T47D (cell line): ENCODE measurements around the gene CLDN15.
"Not testable (repeated sequence)": the region's sequence is repeated elsewhere in the genome, so short reads cannot be mapped to it uniquely, and the experiment has no call there.

Experiments used
- DNase-seq, 2 experiments: peaks; one replicate each; pipeline versions ENCODE4 v3.0.0 to v3.0.0-alpha.2; 2011 to 2012; ENCODE audit warnings: low read depth in 1 of 2, low spot score in 1 of 2
- JUND ChIP-seq: IDR thresholded peaks from 2 replicates; pipeline ENCODE4 v1.6.1; 2012; ENCODE audit warnings: low read depth
- in situ Hi-C: cut with HindIII; loops from 2 replicates; pipeline ENCODE4 v1.10.0; 2016; ENCODE audit warnings: low sequenced_read_pairs, low pct_unique_long_range_greater_than_20kb

Gene CLDN15

DNA sequence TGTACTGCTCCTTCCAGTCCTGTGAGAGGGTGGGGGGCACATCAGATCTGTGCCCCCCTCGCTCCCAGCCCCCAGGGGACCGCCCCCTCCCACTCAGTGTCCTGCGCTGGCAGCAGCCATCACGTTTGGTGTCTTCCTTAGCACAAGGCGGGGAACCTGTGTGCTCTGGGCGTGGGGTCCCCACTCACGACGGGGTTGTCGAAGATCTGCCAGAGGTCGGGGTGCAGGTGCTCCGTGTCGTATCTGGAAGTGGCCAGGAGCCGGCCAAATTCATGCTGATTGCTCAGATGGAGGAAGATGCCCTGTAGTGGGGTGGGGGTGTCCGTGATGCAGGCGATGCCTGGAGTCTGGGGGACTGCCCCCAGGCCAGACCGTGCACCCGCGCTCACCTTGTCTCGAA lies 27.5 kb downstream of the CLDN15 start:
- in situ Hi-C loops: no loop called here
- DNase-seq: no peak
- no peak for TF ChIP-seq JUND

DNA sequence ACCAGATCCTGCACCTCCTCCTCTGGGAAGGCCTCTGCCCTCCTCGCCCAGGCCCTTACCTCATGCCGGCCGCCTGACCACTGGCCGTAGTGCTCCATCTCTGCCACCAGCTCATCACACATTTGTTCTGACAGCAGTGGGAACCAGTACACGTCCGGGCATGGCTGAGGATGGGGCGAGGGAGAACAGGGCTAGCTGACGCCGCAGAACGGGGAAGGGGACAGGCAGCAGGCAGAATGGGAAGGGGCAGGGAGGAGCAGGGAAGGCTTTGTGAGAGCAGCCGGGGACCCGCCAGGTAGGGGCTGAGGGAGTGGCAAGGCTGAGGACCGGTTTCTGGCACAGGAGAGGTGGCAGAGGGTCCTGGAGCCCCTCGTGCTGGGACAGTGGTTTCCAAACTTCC lies 28.8 kb downstream of the CLDN15 start:
- DNase-seq: no peak
- in situ Hi-C loops: no loop called here
- TF ChIP-seq JUND: no peak

DNA sequence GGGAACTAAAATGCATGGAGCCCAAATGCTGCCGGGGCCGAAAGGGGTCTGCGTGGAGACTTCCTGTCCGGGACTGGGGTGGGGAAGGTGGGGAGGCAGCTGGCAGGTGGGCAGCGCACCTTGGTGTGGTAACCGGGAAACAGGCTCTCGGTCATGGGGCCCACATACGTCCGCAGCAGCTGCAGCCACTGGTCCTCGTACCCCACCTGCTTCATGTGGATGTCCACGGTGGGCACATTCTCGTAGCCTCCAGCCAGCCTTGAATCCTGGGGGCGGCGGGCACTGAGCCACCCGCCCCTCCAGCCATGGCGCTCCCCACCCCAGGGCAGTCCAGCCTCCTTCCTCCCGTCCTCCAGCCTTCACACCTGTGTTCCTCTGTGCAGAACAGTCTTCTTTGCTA lies 30.1 kb downstream of the CLDN15 start:
- in situ Hi-C loops: no loop called here
- DNase-seq: no peak
- TF ChIP-seq JUND: no peak

DNA sequence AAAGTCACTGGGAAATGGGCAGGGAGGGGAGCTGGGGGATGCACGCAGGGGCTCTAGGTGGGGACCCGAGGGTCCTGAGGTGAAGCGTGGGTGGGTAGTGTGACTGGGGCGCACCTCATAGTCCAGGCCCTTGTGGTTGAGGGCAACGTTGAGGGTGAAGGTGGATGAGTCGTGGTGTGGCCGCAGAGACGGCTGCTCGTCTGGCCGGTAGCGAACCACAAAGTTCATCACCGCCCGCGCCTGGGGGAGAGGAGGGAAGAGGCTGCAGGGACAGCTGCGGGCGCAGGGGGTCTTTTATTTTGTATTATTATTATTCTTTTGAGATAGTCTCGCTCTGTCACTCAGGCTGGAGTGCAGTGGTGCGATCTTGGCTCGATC lies 30.9 kb downstream of the CLDN15 start:
- in situ Hi-C loops: no loop called here
- TF ChIP-seq JUND: no peak
- no peak for DNase-seq

DNA sequence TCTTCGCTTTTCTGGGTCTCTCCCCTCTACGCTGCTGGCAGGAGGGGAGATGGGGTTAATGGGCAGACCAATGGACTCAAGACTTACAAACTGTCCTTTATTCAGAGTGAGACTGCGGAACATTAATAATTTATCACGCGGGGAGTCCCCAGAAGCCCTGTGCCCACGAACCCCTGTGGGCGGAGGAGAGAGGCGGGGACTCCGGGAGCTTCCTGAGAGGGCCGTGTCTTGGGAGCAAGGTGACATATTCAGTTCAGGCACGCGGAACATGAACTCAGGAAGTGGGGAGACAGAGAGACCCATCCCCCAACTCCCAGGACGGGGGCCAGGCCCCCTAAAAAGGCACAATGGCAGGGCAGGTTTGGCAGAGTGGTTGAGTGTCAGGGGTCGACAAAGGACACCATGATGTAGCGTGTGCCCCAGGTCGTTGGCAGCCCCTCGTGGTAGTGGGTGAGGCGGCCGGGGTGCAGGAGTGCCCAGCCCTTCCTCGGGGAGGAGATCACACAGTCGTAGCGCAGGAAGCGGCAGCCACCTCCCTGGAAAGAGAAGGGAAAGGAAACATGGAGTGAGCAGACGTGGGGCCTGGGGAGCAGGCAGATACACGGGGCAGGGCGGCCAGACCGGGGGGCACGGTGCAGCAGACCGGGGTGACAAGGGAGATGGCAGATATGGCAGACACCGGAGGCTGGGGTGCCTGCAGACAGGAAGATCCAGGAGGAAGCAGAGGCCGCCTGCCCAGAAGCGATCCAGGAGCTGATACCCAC lies 31.5 kb downstream of the CLDN15 start:
- TF ChIP-seq JUND: no peak
- no peak for DNase-seq
- in situ Hi-C loops: no loop called here

DNA sequence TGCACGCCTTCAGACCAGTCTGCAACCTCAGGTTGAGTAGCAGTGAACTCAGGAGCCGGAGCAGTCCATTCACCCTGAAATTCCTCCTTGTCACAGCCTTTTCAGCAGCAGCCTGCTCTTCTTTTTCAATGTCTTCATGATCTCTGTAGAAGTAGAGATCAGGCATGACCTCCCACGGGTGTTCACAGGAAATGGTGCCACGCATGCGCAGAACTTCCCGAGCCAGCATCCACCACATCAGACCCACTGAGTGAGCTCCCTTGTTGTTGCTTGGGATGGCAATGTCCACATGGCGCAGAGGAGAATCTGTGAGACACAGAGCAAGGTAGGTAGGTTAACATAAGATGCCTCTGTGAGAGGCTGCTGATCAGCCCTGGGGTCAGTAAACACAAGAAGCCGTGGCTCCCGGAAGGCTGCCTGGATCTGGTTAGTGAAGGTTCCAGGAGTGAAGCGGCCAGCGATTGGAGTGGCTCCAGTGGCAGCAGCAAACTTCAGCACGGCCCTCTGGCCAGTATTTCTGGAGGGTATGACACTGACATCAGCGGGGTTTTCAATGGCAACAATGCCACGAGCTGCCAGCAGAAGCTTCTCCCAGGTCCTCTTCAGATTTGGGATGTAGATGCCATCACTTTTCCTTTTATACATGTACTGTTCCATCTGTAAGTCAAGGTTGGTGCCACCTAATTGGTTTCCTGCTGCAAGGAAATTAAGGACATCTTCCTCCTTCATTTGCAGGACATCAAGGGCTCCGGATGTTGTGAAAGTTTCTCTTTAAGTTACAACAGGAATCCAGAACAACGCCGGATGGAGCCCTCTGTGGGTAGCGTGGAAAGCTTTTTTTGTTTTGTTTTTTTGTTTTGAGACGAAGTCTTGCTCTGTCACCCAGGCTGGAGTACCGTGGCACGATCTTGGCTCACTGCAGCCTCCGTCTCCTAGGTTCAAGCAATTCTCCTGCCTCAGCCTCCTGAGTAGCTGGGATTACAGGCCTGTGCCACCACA lies 33.6 kb downstream of the CLDN15 start:
- DNase-seq, in situ Hi-C loops: not testable (repeated sequence)

DNA sequence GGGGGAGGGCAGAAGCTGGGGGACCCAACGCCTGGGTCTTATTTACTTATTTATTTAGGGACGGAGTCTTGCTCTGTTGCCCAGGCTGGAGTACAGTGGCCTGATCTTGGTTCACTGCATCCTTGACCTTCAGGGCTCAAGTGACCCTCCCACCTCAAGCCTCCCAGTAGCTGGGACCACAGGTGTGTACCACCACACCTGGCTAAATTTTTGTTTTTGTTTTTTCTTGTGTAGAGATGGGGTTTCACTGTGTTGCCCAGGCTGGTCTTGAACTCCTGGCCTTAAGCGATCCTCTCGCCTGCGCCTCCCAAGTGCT lies 35.0 kb downstream of the CLDN15 start:
- no peak for TF ChIP-seq JUND
- in situ Hi-C loops: no loop called here

DNA sequence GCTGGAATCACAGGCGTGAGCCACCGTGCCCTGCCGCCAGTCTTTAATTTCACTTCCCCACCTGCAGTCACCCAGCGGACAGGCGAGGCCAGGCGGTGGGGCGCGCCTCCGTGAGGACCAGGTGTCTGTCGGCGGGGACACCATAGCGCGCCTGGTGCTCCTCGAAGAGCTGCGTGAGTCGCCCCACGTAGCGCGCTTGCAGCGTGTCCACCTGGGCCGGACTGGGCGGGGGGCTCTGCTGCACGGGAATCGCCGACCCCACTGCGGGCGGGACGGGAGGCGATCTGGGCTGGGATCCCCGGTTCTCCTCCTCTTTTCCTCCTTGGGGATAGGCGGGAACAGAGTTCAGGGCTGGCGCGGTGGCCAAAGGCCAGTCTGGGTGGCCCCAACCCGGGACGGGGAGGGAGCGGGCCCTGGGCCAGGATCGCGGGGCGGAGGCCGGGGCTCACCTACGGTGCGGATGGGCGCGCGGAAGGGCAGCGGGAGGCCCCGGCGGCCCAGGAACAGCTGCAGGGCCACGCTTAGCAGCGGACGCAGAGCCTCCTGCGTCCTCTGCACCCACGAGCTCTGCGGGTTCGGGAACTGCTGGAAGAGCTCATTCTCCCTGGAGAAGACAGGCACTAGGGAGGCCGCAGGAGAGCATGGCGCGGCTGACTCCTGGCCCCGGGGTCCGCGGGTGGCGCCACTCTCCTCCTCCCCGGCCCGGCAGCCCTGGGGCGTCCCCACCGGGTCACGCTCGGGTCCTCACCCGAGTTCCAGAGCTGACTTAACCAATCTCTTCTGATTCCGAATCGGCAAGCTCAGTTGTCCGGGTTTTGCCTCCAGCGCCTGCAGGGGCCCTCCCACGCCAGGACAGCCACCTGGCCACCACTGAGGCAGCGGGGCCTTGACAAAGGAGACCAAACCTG lies 35.7 kb downstream of the CLDN15 start:
- no peak for DNase-seq
- in situ Hi-C loops: no loop called here
- TF ChIP-seq JUND: no peak

More for the DNA sequence above, 35.0 kb downstream of the CLDN15 start:
- DNase-seq: no peak

DNA sequence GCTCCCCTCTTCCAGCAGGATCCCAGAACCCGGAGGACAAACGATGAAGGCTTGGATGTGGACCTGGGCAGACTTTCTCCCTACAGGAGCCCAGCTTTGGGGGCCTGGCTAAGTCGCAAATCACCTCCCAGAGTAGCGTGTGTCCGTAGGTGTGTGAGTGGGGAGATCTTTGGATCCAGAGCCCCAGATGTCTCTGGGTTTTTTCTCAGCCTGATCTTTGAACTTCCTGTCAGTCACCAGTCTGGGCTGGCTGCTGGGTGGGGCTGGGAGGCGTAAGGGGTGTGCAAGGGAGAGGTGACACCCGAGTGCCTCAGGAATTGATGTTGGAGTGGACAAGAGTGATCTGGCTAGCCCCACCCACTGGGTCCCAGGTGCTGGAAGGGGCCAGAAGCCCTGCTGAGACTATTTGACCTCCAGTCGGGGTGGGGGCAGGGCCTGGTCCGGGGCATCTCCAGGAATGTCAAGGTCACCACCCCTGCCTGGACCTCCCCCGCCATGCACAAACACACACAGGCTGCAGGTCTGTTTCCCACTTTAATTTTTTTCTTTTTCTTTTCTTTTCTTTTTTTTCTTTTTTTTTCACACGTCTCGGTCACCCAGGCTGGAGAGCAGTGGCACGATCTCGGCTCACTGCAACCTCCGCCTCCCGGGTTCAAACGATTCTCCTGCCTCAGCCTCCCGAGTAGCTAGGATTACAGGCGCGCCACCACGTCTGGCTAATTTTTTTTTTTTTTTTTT lies 36.6 kb downstream of the CLDN15 start, which contains the start of gene MOGAT3:
Gene MOGAT3 (minus strand): TSS at position 175 of the 738 bp plus-strand sequence. CDS start 182 bp downstream, outside the sequence.
- in situ Hi-C loops: no loop called here
- TF ChIP-seq JUND: no peak
- DNase-seq: no peak

DNA sequence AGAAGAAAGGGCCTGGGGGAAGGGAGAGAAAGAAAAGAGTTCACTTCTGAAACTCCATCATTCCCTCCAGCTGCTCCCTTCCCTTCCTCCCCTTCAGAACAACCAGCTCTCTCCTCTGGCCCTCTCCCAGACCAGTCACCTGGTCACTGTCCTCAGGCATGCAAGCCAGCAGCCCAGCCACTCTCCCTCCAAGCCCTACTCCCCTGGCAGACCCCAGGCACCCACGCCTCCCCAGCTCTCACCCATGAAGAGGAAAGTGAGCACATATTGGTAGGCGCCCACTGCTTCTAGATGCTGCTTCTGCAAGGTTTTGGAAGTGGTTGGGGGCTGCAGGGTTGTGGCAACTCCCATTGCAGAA lies 37.1 kb downstream of the CLDN15 start:
- no peak for DNase-seq
- no peak for TF ChIP-seq JUND
- in situ Hi-C loops: no loop called here

DNA sequence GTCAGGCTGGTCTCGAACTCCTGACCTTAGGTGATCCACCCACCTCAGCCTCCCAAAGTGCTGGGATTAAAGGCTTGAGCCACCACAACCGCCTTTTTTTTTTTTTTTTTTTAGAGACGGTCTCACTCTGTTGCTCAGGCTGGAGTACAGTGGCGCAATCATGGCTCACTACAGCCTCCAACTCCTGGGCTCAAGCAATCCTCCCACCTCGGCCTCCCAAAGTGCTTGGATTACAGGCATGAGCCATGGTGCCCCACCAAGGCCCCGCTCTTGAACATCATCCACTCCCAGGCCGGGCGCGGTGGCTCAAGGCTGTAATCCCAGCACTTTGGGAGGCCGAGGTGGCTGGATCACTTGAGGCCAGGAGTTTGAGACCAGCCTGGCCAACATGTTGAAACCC lies 38.1 kb downstream of the CLDN15 start:
- DNase-seq: not testable (repeated sequence)

DNA sequence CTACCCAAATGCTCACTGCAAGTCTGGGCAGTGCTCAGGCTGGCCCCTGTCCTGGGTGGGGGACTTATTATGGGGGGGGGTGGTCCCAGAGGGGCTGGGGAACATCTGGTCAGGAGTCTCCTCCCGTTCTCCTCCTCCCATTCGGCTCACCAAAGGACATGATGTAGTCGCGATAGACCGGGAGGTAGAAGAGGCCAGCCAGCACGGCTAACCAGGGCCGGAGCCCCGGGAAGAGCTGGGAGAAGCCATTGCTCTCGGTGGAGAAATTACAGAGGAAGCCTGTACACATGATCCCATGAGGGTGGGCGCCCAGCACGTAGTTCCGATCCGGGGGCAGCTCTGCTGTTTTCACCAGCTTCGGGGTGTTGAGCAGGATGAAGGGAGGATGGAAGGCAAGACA lies 39.1 kb downstream of the CLDN15 start:
- in situ Hi-C loops: no loop called here
- no peak for DNase-seq
- TF ChIP-seq JUND: no peak

More for the DNA sequence above, 38.1 kb downstream of the CLDN15 start:
- in situ Hi-C loops: not testable (repeated sequence)
